Measurements from ENCODE around the gene NKD1. TPM values are rescaled to one million over a fixed set of nuclear protein-coding genes. Genes with fewer than 3 reads are reported as not detected.

The NKD1 gene
- polyA plus RNA-seq, 3 donors, result 0.01 TPM; not detected in 2

DNA sequence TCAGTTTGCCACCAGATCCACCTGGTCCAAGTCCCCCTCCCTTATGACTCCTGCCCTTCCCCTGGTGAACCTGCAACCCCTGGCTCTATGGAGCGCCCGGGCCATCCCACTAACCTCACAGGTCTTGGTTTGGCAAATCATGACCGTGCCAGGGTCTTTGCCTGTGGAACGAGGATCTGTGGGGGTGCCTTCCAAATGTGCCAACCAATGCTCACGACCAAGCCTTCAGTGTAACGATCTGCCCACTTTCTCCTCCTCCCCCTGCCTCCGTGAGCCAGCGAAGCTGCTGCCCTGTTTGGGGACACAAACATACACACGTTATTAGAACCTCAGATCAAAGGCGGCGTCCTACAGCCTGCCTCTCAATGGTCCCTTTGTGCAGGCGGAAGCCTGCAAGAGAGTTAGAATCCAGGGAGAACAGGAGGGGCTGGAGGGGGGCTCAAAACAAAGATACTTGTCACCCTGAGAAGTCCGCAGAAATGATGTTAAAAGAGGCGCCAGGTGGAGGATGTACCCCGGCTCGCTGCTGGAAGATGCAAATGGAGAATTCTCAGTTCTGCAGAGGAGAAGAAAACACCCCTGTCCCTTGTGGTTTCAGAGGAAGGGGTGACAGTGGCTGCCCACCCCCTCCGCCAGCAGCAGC lies 9.0 kb upstream of the NKD1 start:
- no peak overlapping the region for H3K27ac Mint-ChIP-seq
- no peak overlapping the region for H3K4me2 ChIP-seq (replicated peaks; ENCODE audit: extremely low read depth, low read length, poor library complexity, severe bottlenecking)

DNA sequence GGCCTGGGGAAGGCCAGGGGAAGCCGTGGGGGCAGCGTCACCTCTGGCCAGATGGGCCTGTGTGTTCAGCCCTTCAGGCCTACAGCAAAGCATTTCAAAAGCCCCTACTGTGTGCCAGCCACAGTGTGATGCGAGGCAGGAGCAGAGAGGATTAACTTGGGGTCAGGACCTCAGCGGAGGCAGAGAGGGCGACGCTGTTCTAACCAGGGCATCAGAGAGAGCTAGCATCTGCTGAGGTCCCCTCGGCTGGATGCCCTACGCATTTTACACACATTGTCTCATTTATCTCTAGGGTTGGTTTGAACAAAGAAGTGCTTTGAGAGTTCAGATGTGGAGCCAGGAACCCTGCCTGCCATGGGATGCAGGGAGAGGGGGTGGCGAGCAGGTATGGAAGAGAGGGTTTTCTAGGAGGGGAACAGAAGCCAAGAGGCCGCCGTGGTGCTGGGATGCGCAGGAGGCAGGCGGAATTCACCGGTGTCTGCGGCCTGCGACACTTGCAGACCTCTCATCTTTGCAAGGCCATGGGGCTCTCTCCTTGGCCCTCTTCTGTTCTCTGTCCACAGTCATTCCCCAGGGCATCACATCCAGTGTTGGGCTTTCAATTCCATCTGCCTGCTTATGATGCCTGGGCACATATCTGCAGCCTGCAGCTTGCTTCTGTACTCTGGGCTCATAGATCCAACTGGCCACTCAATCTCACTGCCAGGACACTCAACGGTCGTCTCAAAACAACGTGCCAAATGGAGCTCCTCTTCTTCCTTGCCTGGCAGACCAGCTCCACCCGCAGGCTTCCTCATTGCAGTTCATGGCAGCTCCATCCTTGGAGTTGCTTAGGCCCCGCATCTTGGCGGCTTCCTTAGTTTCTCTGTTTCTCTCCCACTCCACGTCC lies 8.1 kb upstream of the NKD1 start:
- peaks cover 17 to 23% (median 20%) of the 10 kb centered on the region in 3 donors for H3K27me3 Mint-ChIP-seq (ENCODE audit: low read depth in 3 of 3)
- peaks cover 2 to 7% of the 10 kb centered on the region in 2 donors for H3K27me3 ChIP-seq (ENCODE audit: control insufficient read depth in 2 of 2, insufficient read depth in 2 of 2, low read length in 2 of 2)
- intact Hi-C loops (cut with micrococcal nuclease), result loop anchor here in 1 of 2 donors (10.0 kb wide), 2 partner anchors 195 to 265 kb away; no protein-coding TSS in a partner anchor
- no peak overlapping the region for H2AFZ ChIP-seq (ENCODE audit: insufficient read depth, low read depth, low read length, poor library complexity, severe bottlenecking)
- peaks cover 3 to 20% (median 9%) of the 10 kb centered on the region in 7 donors for H3K9me3 Mint-ChIP-seq
- TF ChIP-seq, protein P1, sequence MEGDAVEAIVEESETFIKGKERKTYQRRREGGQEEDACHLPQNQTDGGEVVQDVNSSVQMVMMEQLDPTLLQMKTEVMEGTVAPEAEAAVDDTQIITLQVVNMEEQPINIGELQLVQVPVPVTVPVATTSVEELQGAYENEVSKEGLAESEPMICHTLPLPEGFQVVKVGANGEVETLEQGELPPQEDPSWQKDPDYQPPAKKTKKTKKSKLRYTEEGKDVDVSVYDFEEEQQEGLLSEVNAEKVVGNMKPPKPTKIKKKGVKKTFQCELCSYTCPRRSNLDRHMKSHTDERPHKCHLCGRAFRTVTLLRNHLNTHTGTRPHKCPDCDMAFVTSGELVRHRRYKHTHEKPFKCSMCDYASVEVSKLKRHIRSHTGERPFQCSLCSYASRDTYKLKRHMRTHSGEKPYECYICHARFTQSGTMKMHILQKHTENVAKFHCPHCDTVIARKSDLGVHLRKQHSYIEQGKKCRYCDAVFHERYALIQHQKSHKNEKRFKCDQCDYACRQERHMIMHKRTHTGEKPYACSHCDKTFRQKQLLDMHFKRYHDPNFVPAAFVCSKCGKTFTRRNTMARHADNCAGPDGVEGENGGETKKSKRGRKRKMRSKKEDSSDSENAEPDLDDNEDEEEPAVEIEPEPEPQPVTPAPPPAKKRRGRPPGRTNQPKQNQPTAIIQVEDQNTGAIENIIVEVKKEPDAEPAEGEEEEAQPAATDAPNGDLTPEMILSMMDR (IDR thresholded peaks at IDR 0.05), result no peak
- H3K4me1 Mint-ChIP-seq, result no peaks in the 10 kb centered on the region
- DNase-seq, result no peak
- no peaks in the 10 kb centered on the region for H3K79me2 ChIP-seq (ENCODE audit: insufficient read depth, low read length)
- no peaks in the 10 kb centered on the region for H3K36me3 ChIP-seq (replicated peaks in 1 of 2; ENCODE audit: control insufficient read depth in 1 of 2, insufficient read depth in 2 of 2, low read length in 2 of 2)
- H4K20me1 ChIP-seq (ENCODE audit: insufficient read depth, low read length), result no peaks in the 10 kb centered on the region
- WGBS (ENCODE audit: insufficient coverage), result 88% methylated on average over 16 of the region's 23 CpGs
- H3K4me3 ChIP-seq (replicated peaks in 1 of 3; ENCODE audit: low read depth in 2 of 3, low read length in 3 of 3), result no peak overlapping the region
- H3K27ac ChIP-seq (ENCODE audit: low read depth in 1 of 2, low read length in 2 of 2), result no peak overlapping the region
- peaks cover 0 to 3% of the 10 kb centered on the region in 2 donors for H3K9me3 ChIP-seq (replicated peaks in 1 of 2; ENCODE audit: control insufficient read depth in 1 of 2, insufficient read depth in 1 of 2, low read length in 2 of 2)
- no peaks in the 10 kb centered on the region for H3K4me1 ChIP-seq (ENCODE audit: control insufficient read depth in 1 of 2, insufficient read depth in 2 of 2, low read length in 2 of 2)
- no peak overlapping the region for H3K9ac ChIP-seq (ENCODE audit: insufficient read depth, low read length, poor library complexity, severe bottlenecking)
- no peak overlapping the region for H3K4me2 ChIP-seq (replicated peaks; ENCODE audit: extremely low read depth, low read length, poor library complexity, severe bottlenecking)
- H3K4me3 Mint-ChIP-seq, result no peak overlapping the region
- H3K27ac Mint-ChIP-seq, result no peak overlapping the region
- H3K36me3 Mint-ChIP-seq, result no peaks in the 10 kb centered on the region

More for the DNA sequence above, 9.0 kb upstream of the NKD1 start:
- 88% methylated on average over 10 of the region's 17 CpGs for WGBS (ENCODE audit: insufficient coverage)
- H3K4me3 ChIP-seq (replicated peaks in 1 of 3; ENCODE audit: low read depth in 2 of 3, low read length in 3 of 3), result no peak overlapping the region
- TF ChIP-seq, protein P1 (IDR thresholded peaks at IDR 0.05), result no peak
- no peaks in the 10 kb centered on the region for H4K20me1 ChIP-seq (ENCODE audit: insufficient read depth, low read length)
- no peaks in the 10 kb centered on the region for H3K4me1 ChIP-seq (ENCODE audit: control insufficient read depth in 1 of 2, insufficient read depth in 2 of 2, low read length in 2 of 2)
- no peaks in the 10 kb centered on the region for H3K36me3 ChIP-seq (replicated peaks in 1 of 2; ENCODE audit: control insufficient read depth in 1 of 2, insufficient read depth in 2 of 2, low read length in 2 of 2)
- Mint-ChIP-seq H3K4me3 (no peak overlapping the region), H3K27me3 (ENCODE audit: low read depth in 3 of 3) (peaks cover 11 to 21% (median 17%) of the 10 kb centered on the region in 3 donors), H3K9me3 (peaks cover 0 to 23% (median 9%) of the 10 kb centered on the region in 7 donors), H3K4me1 (no peaks in the 10 kb centered on the region), H3K36me3 (no peaks in the 10 kb centered on the region)
- peaks cover under 1 to 2% of the 10 kb centered on the region in 2 donors for H3K27me3 ChIP-seq (ENCODE audit: control insufficient read depth in 2 of 2, insufficient read depth in 2 of 2, low read length in 2 of 2)
- H2AFZ ChIP-seq (ENCODE audit: insufficient read depth, low read depth, low read length, poor library complexity, severe bottlenecking), result no peak overlapping the region
- no peak overlapping the region for H3K27ac ChIP-seq (ENCODE audit: low read depth in 1 of 2, low read length in 2 of 2)
- intact Hi-C loops (cut with micrococcal nuclease), result no loop called here
- DNase-seq, result no peak
- no peaks in the 10 kb centered on the region for H3K79me2 ChIP-seq (ENCODE audit: insufficient read depth, low read length)
- peaks cover 0 to 3% of the 10 kb centered on the region in 2 donors for H3K9me3 ChIP-seq (replicated peaks in 1 of 2; ENCODE audit: control insufficient read depth in 1 of 2, insufficient read depth in 1 of 2, low read length in 2 of 2)
- no peak overlapping the region for H3K9ac ChIP-seq (ENCODE audit: insufficient read depth, low read length, poor library complexity, severe bottlenecking)
